Naive thymus-derived CD4-positive, alpha-beta T cell (primary cell): ENCODE results near the gene JPH2. TPM values are rescaled to one million over a fixed set of nuclear protein-coding genes. Genes with fewer than 3 reads are reported as not detected.

Experiments used
- ATAC-seq: fragments of 150-1000 bp; cut with Tn5 transposase; 2 replicates; pipeline ENCODE4 v1.10.0; 2021; ENCODE audit warnings: mild to moderate bottlenecking, moderate library complexity
- CTCF ChIA-PET: fragments of 350-600 bp; sonication (Branson Sonifier 250); formaldehyde crosslinking; loops from one replicate; lab custom pipeline; 2021; ENCODE audit warnings: antibody characterized with exemption; lab: Charles Lee
- POLR2A ChIA-PET: fragments of 350-600 bp; sonication (Branson Sonifier 250); formaldehyde crosslinking; loops from one replicate; lab custom pipeline; 2021; ENCODE audit warnings: antibody characterized with exemption, inconsistent platforms; lab: Charles Lee
- DNase-seq, 9 donors: peaks; one replicate each; pipeline versions ENCODE4 v3.0.0 to v3.0.0-alpha.2; 2020 to 2022; ENCODE audit warnings: mixed read lengths in 1 of 9
- H3K27ac ChIP-seq: one replicate; pipeline ENCODE4 v1.7.0; 2013; ENCODE audit warnings: mild to moderate bottlenecking, low read depth, low read length, moderate library complexity
- H3K27me3 ChIP-seq, 2 donors: one replicate each; pipeline ENCODE4 v1.7.0; 2013; ENCODE audit warnings: low read length in 2 of 2, mild to moderate bottlenecking in 2 of 2, moderate library complexity in 2 of 2; ENCODE audit not compliant: control insufficient read depth in 2 of 2, insufficient read depth in 2 of 2
- H3K36me3 ChIP-seq, 3 experiments: 1 replicate in 2 of 3; 2 replicates in 1 of 3; pipeline ENCODE4 v1.7.0; 2013; ENCODE audit warnings: low read length in 3 of 3, mild to moderate bottlenecking in 3 of 3, moderate library complexity in 1 of 3; ENCODE audit not compliant: insufficient read depth in 3 of 3, control insufficient read depth in 2 of 3
- H3K4me1 ChIP-seq, 2 donors: one replicate each; pipeline ENCODE4 v1.7.0; 2013; ENCODE audit warnings: low read length in 2 of 2, mild to moderate bottlenecking in 2 of 2, moderate library complexity in 1 of 2; ENCODE audit not compliant: control insufficient read depth in 2 of 2, insufficient read depth in 2 of 2
- H3K4me3 ChIP-seq: 2 replicates; pipeline ENCODE4 v1.7.0; 2013; ENCODE audit warnings: mild to moderate bottlenecking, low read length
- H3K9me3 ChIP-seq, 3 experiments: 1 replicate in 2 of 3; 2 replicates in 1 of 3; pipeline ENCODE4 v1.7.0; 2013; ENCODE audit warnings: low read length in 3 of 3; ENCODE audit not compliant: control insufficient read depth in 2 of 3
- H3K27ac Mint-ChIP-seq, 9 donors: one replicate each; pipeline ENCODE4 v1.8.0; 2020 to 2022; ENCODE audit warnings: mixed read lengths in 9 of 9, mild to moderate bottlenecking in 8 of 9, moderate library complexity in 5 of 9, inconsistent platforms in 2 of 9
- H3K27me3 Mint-ChIP-seq, 5 donors: one replicate each; pipeline ENCODE4 v1.8.0; 2021 to 2022; ENCODE audit warnings: mixed read lengths in 5 of 5, mild to moderate bottlenecking in 1 of 5
- H3K36me3 Mint-ChIP-seq, 5 donors: one replicate each; pipeline ENCODE4 v1.8.0; 2020 to 2022; ENCODE audit warnings: mixed read lengths in 5 of 5, mild to moderate bottlenecking in 3 of 5, inconsistent platforms in 1 of 5
- H3K4me1 Mint-ChIP-seq, 7 donors: one replicate each; pipeline ENCODE4 v1.8.0; 2020 to 2022; ENCODE audit warnings: mixed read lengths in 7 of 7, mild to moderate bottlenecking in 3 of 7, inconsistent platforms in 1 of 7
- H3K4me3 Mint-ChIP-seq, 10 donors: one replicate each; pipeline ENCODE4 v1.8.0; 2020 to 2022; ENCODE audit warnings: mild to moderate bottlenecking in 10 of 10, mixed read lengths in 10 of 10, moderate library complexity in 6 of 10, inconsistent platforms in 2 of 10
- H3K9me3 Mint-ChIP-seq, 11 donors: one replicate each; pipeline ENCODE4 v1.8.0; 2020 to 2022; ENCODE audit warnings: mixed read lengths in 11 of 11, mild to moderate bottlenecking in 4 of 11, inconsistent platforms in 1 of 11, moderate library complexity in 1 of 11
- intact Hi-C, 2 donors: fragments of 100-400 bp; cut with micrococcal nuclease; formaldehyde crosslinking; loops; one replicate each; pipeline ENCODE4 v1.15.1; 2023
- polyA plus RNA-seq, 2 donors: library from polyadenylated mRNA; unstranded; fragments of 300-500 nt; fragmentation: Illumina TruSeq; gene quantifications; one replicate each; pipeline ENCODE4 v1.2.3, GENCODE V29; 2021
- total RNA-seq, 6 experiments: library from RNA in 5 of 6; stranded (reverse) in 5 of 6; gene quantifications; 1 replicate in 5 of 6; 2 replicates in 1 of 6; pipeline ENCODE4 v1.2.3 and lab custom pipeline; 2021 to 2026

Gene JPH2
- total and polyA plus RNA-seq, 7 experiments from 2014 or later: 0.07 to 0.17 TPM; not detected in 5

- no peak for ATAC-seq
- POLR2A ChIA-PET: interaction anchor here (0.6 to 8.5 kb wide), 2 partner anchors 95 to 1758 kb away, joined by 3 to 165 read pairs; partner anchors contain the start of gene FITM2
- no peaks in the 10 kb centered on the region for H3K27me3 ChIP-seq
- Mint-ChIP-seq H3K4me1 (peaks cover 43 to 78% (median 66%) of the 10 kb centered on the region in 7 donors), H3K9me3 (peaks cover 0 to 4% (median 0%) of the 10 kb centered on the region in 11 donors), H3K36me3 (peaks cover 1 to 8% (median 6%) of the 10 kb centered on the region in 5 donors), H3K4me3 (peak overlapping the region in 7 of 10 donors; percentile 30 to 73 (median 47)), H3K27ac (peak overlapping the region; percentile 10 to 94 (median 87)), H3K27me3 (peaks cover 0 to 4% (median 0%) of the 10 kb centered on the region in 5 donors)
- intact Hi-C loops: loop anchor here (1.0 to 5.0 kb wide), 6 partner anchors 57 to 468 kb away; partner anchors contain the start of genes SERINC3 (in 1 of the 2) and TTPAL (in 1 of the 2)
- peaks cover 0 to 4% (median 0%) of the 10 kb centered on the region in 3 experiments for H3K36me3 ChIP-seq
- H3K27ac ChIP-seq: no peak overlapping the region
- peak; percentile 54 to 82 (median 77) for DNase-seq
- H3K4me3 ChIP-seq: no peak overlapping the region
- H3K4me1 ChIP-seq: peaks cover 37 to 40% of the 10 kb centered on the region in 2 donors
- CTCF ChIA-PET: interaction anchor here (0.7 to 10.2 kb wide), 20 partner anchors 9 to 468 kb away, joined by 3 to 365 read pairs (median 4); partner anchors contain the start of gene FITM2
- H3K9me3 ChIP-seq: no peaks in the 10 kb centered on the region
Measured at GRCh38 chr20:44215125-44215524, 28.1 kb upstream of the JPH2 start.

GRCh38 chr20:44212792-44213191, 25.8 kb upstream of the JPH2 start:
- Mint-ChIP-seq H3K36me3 (peaks cover 4 to 9% (median 7%) of the 10 kb centered on the region in 5 donors), H3K4me3 (peak overlapping the region in 5 of 10 donors; percentile 29 to 100 (median 96)), H3K9me3 (peaks cover 0 to 4% (median 0%) of the 10 kb centered on the region in 11 donors), H3K27ac (peak overlapping the region in 7 of 9 donors; percentile 97 to 99 (median 98)), H3K27me3 (peaks cover 0 to 4% (median 0%) of the 10 kb centered on the region in 5 donors), H3K4me1 (peaks cover 44 to 78% (median 67%) of the 10 kb centered on the region in 7 donors)
- Histone ChIP-seq H3K36me3 (peaks cover 0 to 6% (median 0%) of the 10 kb centered on the region in 3 experiments), H3K4me1 (peaks cover 33 to 34% of the 10 kb centered on the region in 2 donors), H3K9me3 (no peaks in the 10 kb centered on the region), H3K27me3 (no peaks in the 10 kb centered on the region), H3K4me3 (no peak overlapping the region), H3K27ac (peak overlapping the region; percentile 97)
- no peak for DNase-seq
- ATAC-seq: no peak
- intact Hi-C loops: no loop called here
- ChIA-PET CTCF (interaction anchor here (0.5 to 10.2 kb wide), 7 partner anchors 23 to 435 kb away, joined by 3 to 365 read pairs (median 3); partner anchors contain the start of gene FITM2), POLR2A (interaction anchor here (0.7 to 8.5 kb wide), 9 partner anchors 98 to 430 kb away, joined by 3 to 165 read pairs (median 4); partner anchors contain the start of genes FITM2 and TTPAL)

- ATAC-seq (no peak), DNase-seq (peak in 6 of 9 donors; percentile 17 to 38 (median 34))
- H3K36me3 Mint-ChIP-seq: peaks cover 4 to 10% (median 7%) of the 10 kb centered on the region in 5 donors
Measured at GRCh38 chr20:44211177-44212039, 24.4 kb upstream of the JPH2 start.

GRCh38 chr20:44210406-44211176, 23.6 kb upstream of the JPH2 start, which contains the start of gene OSER1:
Gene OSER1 (minus strand): TSS chr20:44210771. CDS start chr20:44206957, 3,814 bp downstream.
- intact Hi-C loops: loop anchor here (1.0 to 2.0 kb wide), 19 partner anchors 8 to 1153 kb away; partner anchors contain the start of genes ADA (in 2 of the 2), IFT52 (in 2 of the 2), SERINC3 (in 2 of the 2) and SRSF6 (in 2 of the 2)
- Mint-ChIP-seq H3K27me3 (peaks cover 0 to 4% (median 0%) of the 10 kb centered on the region in 5 donors), H3K4me1 (peaks cover 45 to 78% (median 72%) of the 10 kb centered on the region in 7 donors), H3K4me3 (peak within 1 kb of the TSS; percentile 90 to 100 (median 95)), H3K36me3 (peaks cover 4 to 12% (median 7%) of the 10 kb centered on the region in 5 donors), H3K27ac (peak within 1 kb of the TSS; percentile 97 to 99 (median 98)), H3K9me3 (peaks cover 0 to 4% (median 0%) of the 10 kb centered on the region in 11 donors)
- Histone ChIP-seq H3K36me3 (peaks cover 0 to 15% (median 0%) of the 10 kb centered on the region in 3 experiments), H3K9me3 (no peaks in the 10 kb centered on the region), H3K4me1 (peaks cover 23 to 29% of the 10 kb centered on the region in 2 donors), H3K27me3 (no peaks in the 10 kb centered on the region), H3K4me3 (peak within 1 kb of the TSS; percentile 96), H3K27ac (peak within 1 kb of the TSS; percentile 97)
- DNase-seq (peak; percentile 98 to 99 (median 99)), ATAC-seq (peak; percentile 91)
- CTCF ChIA-PET: interaction anchor here (0.9 to 1.4 kb wide), 2 partner anchors 99 to 102 kb away, joined by 3 to 5 read pairs; no protein-coding TSS in a partner anchor
- POLR2A ChIA-PET: interaction anchor here (0.6 to 1.4 kb wide), 13 partner anchors 8 to 755 kb away, joined by 3 to 10 read pairs (median 3); partner anchors contain the start of genes FITM2, SERINC3, SRSF6 and STK4

More at GRCh38 chr20:44211177-44212039, 24.4 kb upstream of the JPH2 start:
- Histone ChIP-seq H3K27ac (peak overlapping the region; percentile 97), H3K9me3 (no peaks in the 10 kb centered on the region), H3K4me3 (peak overlapping the region; percentile 96), H3K36me3 (peaks cover 0 to 8% (median 0%) of the 10 kb centered on the region in 3 experiments), H3K27me3 (no peaks in the 10 kb centered on the region), H3K4me1 (peaks cover 23 to 29% of the 10 kb centered on the region in 2 donors)
- POLR2A ChIA-PET: interaction anchor here (0.9 to 8.5 kb wide), 8 partner anchors 13 to 399 kb away, joined by 3 to 165 read pairs (median 4); partner anchors contain the start of genes FITM2 and TTPAL
- CTCF ChIA-PET: interaction anchor here (0.5 to 10.2 kb wide), 3 partner anchors 99 to 323 kb away, joined by 5 to 365 read pairs (median 8); partner anchors contain the start of gene FITM2
- Mint-ChIP-seq H3K4me1 (peaks cover 48 to 79% (median 73%) of the 10 kb centered on the region in 7 donors), H3K9me3 (peaks cover 0 to 4% (median 0%) of the 10 kb centered on the region in 11 donors), H3K4me3 (peak overlapping the region; percentile 90 to 100 (median 95)), H3K27ac (peak overlapping the region; percentile 97 to 99 (median 98)), H3K27me3 (peaks cover 0 to 4% (median 0%) of the 10 kb centered on the region in 5 donors)
- intact Hi-C loops: loop anchor here (1.0 to 2.0 kb wide), 12 partner anchors 100 to 755 kb away; partner anchors contain the start of genes ADA (in 2 of the 2), IFT52 (in 2 of the 2), SERINC3 (in 2 of the 2) and YWHAB (in 2 of the 2)

- Histone ChIP-seq H3K36me3 (peaks cover 0 to 23% (median 0%) of the 10 kb centered on the region in 3 experiments), H3K4me3 (peak overlapping the region; percentile 81), H3K9me3 (no peaks in the 10 kb centered on the region), H3K27ac (peak overlapping the region; percentile 97), H3K4me1 (peaks cover 23 to 25% of the 10 kb centered on the region in 2 donors), H3K27me3 (no peaks in the 10 kb centered on the region)
- H3K36me3 Mint-ChIP-seq: peaks cover 0 to 13% (median 0%) of the 10 kb centered on the region in 5 donors
- H3K4me3 Mint-ChIP-seq: peak overlapping the region; percentile 90 to 100 (median 95)
- intact Hi-C loops: loop anchor here (1.0 to 2.0 kb wide), 12 partner anchors 8 to 1153 kb away; partner anchors contain the start of genes IFT52 (in 2 of the 2), SRSF6 (in 2 of the 2), STK4 (in 2 of the 2) and ADA (in 1 of the 2)
- peak in 4 of 9 donors; percentile 20 to 32 (median 29) for DNase-seq
- CTCF ChIA-PET: interaction anchor here (0.9 to 1.4 kb wide), 2 partner anchors 100 to 103 kb away, joined by 3 to 5 read pairs; no protein-coding TSS in a partner anchor
- peak overlapping the region; percentile 97 to 99 (median 98) for H3K27ac Mint-ChIP-seq
- peaks cover 0 to 4% (median 0%) of the 10 kb centered on the region in 11 donors for H3K9me3 Mint-ChIP-seq
- no peak for ATAC-seq
- POLR2A ChIA-PET: interaction anchor here (0.7 to 1.4 kb wide), 13 partner anchors 9 to 756 kb away, joined by 3 to 10 read pairs (median 3); partner anchors contain the start of genes FITM2, SERINC3, SRSF6 and STK4
- H3K4me1 Mint-ChIP-seq: peaks cover 39 to 77% (median 68%) of the 10 kb centered on the region in 7 donors
- peaks cover 0 to 4% (median 0%) of the 10 kb centered on the region in 5 donors for H3K27me3 Mint-ChIP-seq
Measured at GRCh38 chr20:44209686-44210405, 22.9 kb upstream of the JPH2 start.
